Measurements from ENCODE around the gene ACOXL. TPM values are rescaled to one million over a fixed set of nuclear protein-coding genes. Genes with fewer than 3 reads are reported as not detected.

ACOXL gene
- total and polyA plus RNA-seq, 2 of the 8 experiments (the other 6 are each of a cell fraction or from before 2014, with no cell fraction given): 11.4 to 20.6 TPM

GRCh38 chr2:110864176-110864575 lies 131.8 kb downstream of the ACOXL start:
- Histone ChIP-seq H3K4me2 (ENCODE audit: insufficient read depth in 1 of 2, low read depth in 2 of 2, low read length in 2 of 2) (no peak overlapping the region), H3K4me3 (ENCODE audit: extremely low read depth in 1 of 4, insufficient read depth in 2 of 4, low read depth in 3 of 4, low read length in 4 of 4) (no peak overlapping the region), H3K27ac (ENCODE audit: low read depth, low read length) (no peak overlapping the region), H4K8ac (ENCODE audit: extremely low read depth, insufficient read depth, low read length) (no peak overlapping the region), H2AK5ac (ENCODE audit: low read depth, low read length) (no peak overlapping the region), H2BK20ac (ENCODE audit: low read length) (no peak overlapping the region), H3K18ac (ENCODE audit: extremely low read depth, low read length) (no peak overlapping the region), H4K20me1 (replicated peaks in 1 of 2; ENCODE audit: control insufficient read depth in 1 of 2, insufficient read depth in 2 of 2, low read length in 2 of 2) (peaks cover 0 to under 1% of the 10 kb centered on the region in 2 experiments), H3K23ac (ENCODE audit: insufficient read length) (no peak overlapping the region), H4K5ac (ENCODE audit: insufficient read length, low read depth, low read length) (no peak overlapping the region), H3K27me3 (replicated peaks in 1 of 4; ENCODE audit: control insufficient read depth in 3 of 4, extremely low read depth in 1 of 4, insufficient read depth in 3 of 4, low read length in 3 of 4) (no peaks in the 10 kb centered on the region), H2BK12ac (ENCODE audit: low read depth, low read length) (no peak overlapping the region), H3K4ac (replicated peaks; ENCODE audit: insufficient read length, low read depth, low read length) (no peak overlapping the region), H3K23me2 (ENCODE audit: low read depth, low read length) (no peaks in the 10 kb centered on the region), H2BK120ac (replicated peaks; ENCODE audit: low read depth, low read length) (no peak overlapping the region), H3K36me3 (ENCODE audit: control insufficient read depth in 2 of 4, insufficient read depth in 4 of 4, low read length in 3 of 4) (peaks cover 0 to 4% (median 1%) of the 10 kb centered on the region in 4 experiments; a peak in 2 of 8 replicates), H3K4me1 (replicated peaks in 1 of 4; ENCODE audit: control insufficient read depth in 3 of 4, insufficient read depth in 4 of 4, low read length in 3 of 4) (peaks cover 0 to 15% (median 1%) of the 10 kb centered on the region in 4 experiments), H2BK5ac (ENCODE audit: low read depth, low read length) (no peak overlapping the region), H3K9me3 (ENCODE audit: insufficient read depth in 2 of 2, low read depth in 1 of 2, low read length in 1 of 2) (no peaks in the 10 kb centered on the region), H2AFZ (ENCODE audit: low read length) (no peak overlapping the region), H3K56ac (replicated peaks; ENCODE audit: insufficient read length, low read depth, low read length) (no peak overlapping the region), H3K79me2 (ENCODE audit: control insufficient read depth in 1 of 2, insufficient read depth in 2 of 2, low read length in 2 of 2) (no peaks in the 10 kb centered on the region), H3K14ac (ENCODE audit: insufficient read length) (no peak overlapping the region), H3K9ac (replicated peaks in 1 of 4; ENCODE audit: extremely low read depth in 1 of 4, low read depth in 3 of 4, low read length in 3 of 4) (no peak overlapping the region), H4K91ac (replicated peaks; ENCODE audit: insufficient read length, low read length) (no peak overlapping the region), H2BK15ac (ENCODE audit: low read length) (no peak overlapping the region), H3K79me1 (ENCODE audit: low read depth, low read length) (peaks cover 2% of the 10 kb centered on the region; the same call in 1 of the 2 replicates)
- TF ChIP-seq SIN3A (conservative IDR thresholded peaks at IDR 0.05 in 1 of 2, IDR thresholded peaks at IDR 0.05 in 1 of 2; ENCODE audit: low read depth in 1 of 2, low read length in 2 of 2): no peak
- TF ChIP-seq SP2 (IDR thresholded peaks at IDR 0.05; ENCODE audit: low read length): no peak
- TF ChIP-seq KDM5A (IDR thresholded peaks at IDR 0.05; ENCODE audit: low read length): no peak
- no peak for TF ChIP-seq NRF1 (IDR thresholded peaks at IDR 0.05; ENCODE audit: low read depth, low read length)
- no peak for TF ChIP-seq JUND (IDR thresholded peaks at IDR 0.05; ENCODE audit: low read length)
- no peak for TF ChIP-seq TEAD4 (IDR thresholded peaks at IDR 0.05; ENCODE audit: low read depth, low read length)
- TF ChIP-seq TAF1 (IDR thresholded peaks at IDR 0.05; ENCODE audit: low read depth, low read length): no peak
- CTCF ChIA-PET (ENCODE audit: partially characterized antibody): interaction anchor here (4.7 kb wide), 1 partner anchor 11 kb away, joined by 35 read pairs; no protein-coding TSS in a partner anchor
- DNase-seq (ENCODE audit: low read depth in 1 of 2, low spot score in 2 of 2): no peak
- no peak for FAIRE-seq
- POLR2A ChIA-PET (ENCODE audit: partially characterized antibody): no interaction called here
- WGBS, 2 experiments (ENCODE audit: extremely low coverage in 1 of 2, insufficient coverage in 1 of 2, insufficient read length in 1 of 2, insufficient replicate concordance in 2 of 2, low coverage in 1 of 2, low lambda C conversion rate in 2 of 2, missing lambda C conversion rate in 1 of 2): 84% methylated on average over 3 of the region's 3 CpGs; no CpG with 5 or more reads in 1 of the 2 experiments
